ENCODE data around the gene TRIP10. TPM values are rescaled to one million over a fixed set of nuclear protein-coding genes. Genes with fewer than 3 reads are reported as not detected.
"Not testable (repeated sequence)": the region's sequence is repeated elsewhere in the genome, so short reads cannot be mapped to it uniquely, and the experiment has no call there.

TRIP10 gene
- total and polyA plus RNA-seq, 9 donors = 35.5 to 63.8 (median 55.5) TPM

DNA sequence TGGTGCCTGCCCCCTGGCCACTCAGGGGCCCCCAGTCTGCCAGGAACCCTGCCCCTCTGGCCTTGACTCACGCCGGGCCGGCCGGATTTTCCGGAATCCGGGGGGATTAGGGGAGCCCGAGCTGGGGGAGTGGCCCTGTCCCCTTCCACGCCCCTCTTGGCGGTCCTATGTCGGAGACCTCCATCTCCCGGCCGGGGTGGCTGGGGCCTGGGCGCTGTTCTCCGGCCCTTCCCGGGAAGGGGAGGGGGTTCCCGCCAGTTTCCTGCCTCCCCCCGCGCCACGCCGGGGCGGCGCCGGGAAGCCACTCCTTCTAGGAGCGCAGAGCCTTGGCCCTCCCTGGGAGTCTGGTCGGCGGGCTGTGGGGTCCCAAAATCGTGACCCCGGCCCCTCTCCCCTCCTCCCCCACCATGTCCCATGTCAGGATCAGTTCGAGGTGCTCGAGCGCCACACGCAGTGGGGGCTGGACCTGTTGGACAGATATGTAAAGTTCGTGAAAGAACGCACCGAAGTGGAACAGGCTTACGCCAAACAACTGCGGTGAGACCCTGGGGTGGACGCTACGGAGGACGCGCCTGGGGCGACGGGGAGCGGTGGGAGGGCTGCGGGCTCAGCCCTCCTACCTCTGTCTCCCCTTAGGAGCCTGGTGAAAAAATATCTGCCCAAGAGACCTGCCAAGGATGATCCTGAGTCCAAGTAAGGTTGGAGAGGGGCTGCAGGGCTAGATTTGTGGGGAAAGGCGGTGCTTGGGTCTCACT, 1.3 kb downstream of the TRIP10 start:
- peak overlapping the region; percentile 93 for H3K4me3 ChIP-seq (ENCODE audit: low read length)
- under 1% methylated on average over 24 of the region's 46 CpGs for WGBS (ENCODE audit: insufficient coverage)
- H3K27ac ChIP-seq (ENCODE audit: low read length) = peak overlapping the region; percentile 93
- no peaks in the 10 kb centered on the region for H3K27me3 ChIP-seq (ENCODE audit: control insufficient read depth, insufficient read depth, low read length)
- no peaks in the 10 kb centered on the region for H3K9me3 ChIP-seq (replicated peaks; ENCODE audit: control insufficient read depth, low read depth, low read length)
- peaks cover 70% of the 10 kb centered on the region for H3K4me1 ChIP-seq (ENCODE audit: control insufficient read depth, insufficient read depth, low read length)
- H3K36me3 ChIP-seq (ENCODE audit: control insufficient read depth, insufficient read depth, low read length) = peaks cover 33% of the 10 kb centered on the region
- DNase-seq = peak; percentile 90

- Histone ChIP-seq H3K4me3 (ENCODE audit: low read length) (no peak overlapping the region), H3K4me1 (ENCODE audit: control insufficient read depth, insufficient read depth, low read length) (peaks cover 58% of the 10 kb centered on the region), H3K36me3 (ENCODE audit: control insufficient read depth, insufficient read depth, low read length) (peaks cover 52% of the 10 kb centered on the region), H3K27me3 (ENCODE audit: control insufficient read depth, insufficient read depth, low read length) (no peaks in the 10 kb centered on the region), H3K9me3 (replicated peaks; ENCODE audit: control insufficient read depth, low read depth, low read length) (peaks cover 5% of the 10 kb centered on the region), H3K27ac (ENCODE audit: low read length) (peak overlapping the region; percentile 20)
- WGBS (ENCODE audit: insufficient coverage) = 53% methylated on average over 2 of the region's 7 CpGs
- DNase-seq = no peak
These were observed 3.6 kb downstream of the TRIP10 start for GRCh38 chr19:6743066-6743465.

DNA sequence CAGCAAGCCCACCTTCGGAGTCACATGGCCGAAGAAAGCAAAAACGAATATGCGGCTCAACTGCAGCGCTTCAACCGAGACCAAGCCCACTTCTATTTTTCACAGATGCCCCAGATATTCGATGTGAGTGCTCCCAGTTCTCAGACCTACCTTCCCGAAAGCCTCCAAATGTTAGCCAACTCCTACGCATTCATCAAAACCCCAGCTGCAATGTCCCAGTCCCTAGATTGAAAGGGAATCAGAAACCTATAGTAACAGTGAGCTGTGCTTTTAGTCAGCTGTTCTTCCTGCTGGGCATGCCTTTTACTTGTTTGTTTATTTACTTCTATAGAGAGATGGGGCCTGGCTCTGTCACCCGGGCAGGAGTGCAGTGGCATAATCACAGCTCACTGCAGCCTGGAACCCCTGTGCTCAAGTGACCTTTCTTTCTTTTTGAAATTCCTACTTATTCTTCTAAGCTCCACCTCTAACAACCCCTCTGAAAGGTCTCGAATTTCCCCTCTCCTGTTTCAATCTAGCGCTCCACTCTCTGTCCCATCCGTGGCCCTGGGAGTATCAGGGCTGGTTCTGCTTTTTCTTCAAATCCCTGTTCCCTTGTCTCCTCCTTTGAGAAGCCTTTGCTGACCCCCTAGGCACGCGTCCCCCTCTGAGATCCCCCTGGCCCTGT, 4.4 kb downstream of the TRIP10 start:
- Histone ChIP-seq H3K4me1 (ENCODE audit: control insufficient read depth, insufficient read depth, low read length) (peaks cover 50% of the 10 kb centered on the region), H3K36me3 (ENCODE audit: control insufficient read depth, insufficient read depth, low read length) (peaks cover 59% of the 10 kb centered on the region), H3K27me3 (ENCODE audit: control insufficient read depth, insufficient read depth, low read length) (no peaks in the 10 kb centered on the region), H3K27ac (ENCODE audit: low read length) (peak overlapping the region; percentile 78), H3K9me3 (replicated peaks; ENCODE audit: control insufficient read depth, low read depth, low read length) (peaks cover 5% of the 10 kb centered on the region), H3K4me3 (ENCODE audit: low read length) (no peak overlapping the region)
- 76% methylated on average over 13 of the region's 15 CpGs for WGBS (ENCODE audit: insufficient coverage)
- no peak for DNase-seq

GRCh38 chr19:6744381-6745301, 5.2 kb downstream of the TRIP10 start:
- Histone ChIP-seq H3K4me3 (ENCODE audit: low read length) (no peak overlapping the region), H3K36me3 (ENCODE audit: control insufficient read depth, insufficient read depth, low read length) (peaks cover 67% of the 10 kb centered on the region), H3K27me3 (ENCODE audit: control insufficient read depth, insufficient read depth, low read length) (no peaks in the 10 kb centered on the region), H3K27ac (ENCODE audit: low read length) (peak overlapping the region; percentile 78), H3K9me3 (replicated peaks; ENCODE audit: control insufficient read depth, low read depth, low read length) (peaks cover 5% of the 10 kb centered on the region), H3K4me1 (ENCODE audit: control insufficient read depth, insufficient read depth, low read length) (peaks cover 45% of the 10 kb centered on the region)
- peak; percentile 95 for DNase-seq
- 22% methylated on average over 32 of the region's 41 CpGs for WGBS (ENCODE audit: insufficient coverage)

- Histone ChIP-seq H3K9me3 (replicated peaks; ENCODE audit: control insufficient read depth, low read depth, low read length) (peaks cover 5% of the 10 kb centered on the region), H3K27ac (ENCODE audit: low read length) (no peak overlapping the region), H3K4me1 (ENCODE audit: control insufficient read depth, insufficient read depth, low read length) (peaks cover 34% of the 10 kb centered on the region), H3K4me3 (ENCODE audit: low read length) (no peak overlapping the region), H3K27me3 (ENCODE audit: control insufficient read depth, insufficient read depth, low read length) (no peaks in the 10 kb centered on the region), H3K36me3 (ENCODE audit: control insufficient read depth, insufficient read depth, low read length) (peaks cover 78% of the 10 kb centered on the region)
- WGBS (ENCODE audit: insufficient coverage) = 97% methylated on average over 15 of the region's 24 CpGs
- DNase-seq = no peak
These were observed 6.5 kb downstream of the TRIP10 start for GRCh38 chr19:6745965-6746364.

DNA sequence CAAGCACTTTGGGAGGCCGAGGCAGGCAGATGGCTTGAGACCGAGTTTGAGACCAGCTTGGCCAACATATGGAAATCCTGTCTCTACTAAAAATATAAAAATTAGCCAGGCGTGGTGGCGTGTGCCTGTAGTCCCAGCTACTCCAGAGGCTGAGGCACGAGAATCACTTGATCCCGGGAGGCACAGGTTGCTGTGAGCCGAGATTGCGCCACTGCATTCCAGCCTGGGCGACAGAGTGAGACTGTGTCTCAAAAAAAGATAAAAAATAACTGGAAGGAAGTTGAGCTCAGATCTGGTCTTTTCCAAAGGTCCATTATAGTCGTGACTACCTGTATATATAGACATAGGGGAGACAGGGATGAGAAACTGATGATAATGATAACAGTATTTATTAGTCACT, 9.1 kb downstream of the TRIP10 start:
- not testable (repeated sequence) for H3K27me3 ChIP-seq (ENCODE audit: control insufficient read depth, insufficient read depth, low read length); H3K27ac ChIP-seq (ENCODE audit: low read length); DNase-seq; H3K9me3 ChIP-seq (replicated peaks; ENCODE audit: control insufficient read depth, low read depth, low read length); H3K4me3 ChIP-seq (ENCODE audit: low read length)
- Histone ChIP-seq H3K4me1 (ENCODE audit: control insufficient read depth, insufficient read depth, low read length) (peaks cover 27% of the 10 kb centered on the region), H3K36me3 (ENCODE audit: control insufficient read depth, insufficient read depth, low read length) (peaks cover 75% of the 10 kb centered on the region)
- 90% methylated on average over 4 of the region's 10 CpGs for WGBS (ENCODE audit: insufficient coverage)

DNA sequence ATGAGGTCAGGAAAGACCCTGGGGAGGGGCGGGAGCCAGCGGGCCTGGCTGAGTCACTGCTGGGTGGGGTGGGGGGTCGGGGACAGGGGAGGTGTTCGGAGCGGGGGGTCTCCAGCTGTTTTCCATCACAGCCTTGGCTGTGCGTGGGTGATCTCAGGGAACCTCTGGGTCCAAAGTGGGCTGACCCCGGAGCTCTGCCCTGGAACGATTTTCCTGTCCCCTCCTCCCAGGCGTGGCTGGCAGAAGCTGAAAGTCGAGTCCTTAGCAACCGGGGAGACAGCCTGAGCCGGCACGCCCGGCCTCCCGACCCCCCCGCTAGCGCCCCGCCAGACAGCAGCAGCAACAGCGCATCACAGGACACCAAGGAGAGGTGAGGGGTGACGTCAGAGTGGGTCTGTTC, 10.6 kb downstream of the TRIP10 start:
- Histone ChIP-seq H3K4me3 (ENCODE audit: low read length) (no peak overlapping the region), H3K36me3 (ENCODE audit: control insufficient read depth, insufficient read depth, low read length) (peaks cover 62% of the 10 kb centered on the region), H3K27ac (ENCODE audit: low read length) (peak overlapping the region; percentile 47), H3K9me3 (replicated peaks; ENCODE audit: control insufficient read depth, low read depth, low read length) (peaks cover 5% of the 10 kb centered on the region), H3K27me3 (ENCODE audit: control insufficient read depth, insufficient read depth, low read length) (no peaks in the 10 kb centered on the region), H3K4me1 (ENCODE audit: control insufficient read depth, insufficient read depth, low read length) (peaks cover 18% of the 10 kb centered on the region)
- DNase-seq = peak; percentile 85
- 44% methylated on average over 12 of the region's 20 CpGs for WGBS (ENCODE audit: insufficient coverage)

DNA sequence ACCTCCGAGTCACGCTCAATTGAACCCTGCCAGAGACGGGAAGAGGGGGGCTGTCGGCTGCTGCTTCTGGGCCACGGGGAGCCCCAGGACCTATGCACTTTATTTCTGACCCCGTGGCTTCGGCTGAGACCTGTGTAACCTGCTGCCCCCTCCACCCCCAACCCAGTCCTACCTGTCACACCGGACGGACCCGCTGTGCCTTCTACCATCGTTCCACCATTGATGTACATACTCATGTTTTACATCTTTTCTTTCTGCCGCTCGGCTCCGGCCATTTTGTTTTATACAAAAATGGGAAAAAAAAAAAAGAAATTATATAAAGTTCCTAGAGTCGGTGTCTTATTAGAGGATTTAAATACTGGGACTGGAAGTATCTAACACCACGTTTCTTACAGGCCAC, 11.7 kb downstream of the TRIP10 start:
- WGBS (ENCODE audit: insufficient coverage) = 92% methylated on average over 8 of the region's 16 CpGs
- H3K4me1 ChIP-seq (ENCODE audit: control insufficient read depth, insufficient read depth, low read length) = peaks cover 11% of the 10 kb centered on the region
- no peak for DNase-seq
- H3K36me3 ChIP-seq (ENCODE audit: control insufficient read depth, insufficient read depth, low read length) = peaks cover 55% of the 10 kb centered on the region
- H3K4me3 ChIP-seq (ENCODE audit: low read length) = no peak overlapping the region
- H3K27me3 ChIP-seq (ENCODE audit: control insufficient read depth, insufficient read depth, low read length) = no peaks in the 10 kb centered on the region
- no peak overlapping the region for H3K27ac ChIP-seq (ENCODE audit: low read length)
- peaks cover 5% of the 10 kb centered on the region for H3K9me3 ChIP-seq (replicated peaks; ENCODE audit: control insufficient read depth, low read depth, low read length)

DNA sequence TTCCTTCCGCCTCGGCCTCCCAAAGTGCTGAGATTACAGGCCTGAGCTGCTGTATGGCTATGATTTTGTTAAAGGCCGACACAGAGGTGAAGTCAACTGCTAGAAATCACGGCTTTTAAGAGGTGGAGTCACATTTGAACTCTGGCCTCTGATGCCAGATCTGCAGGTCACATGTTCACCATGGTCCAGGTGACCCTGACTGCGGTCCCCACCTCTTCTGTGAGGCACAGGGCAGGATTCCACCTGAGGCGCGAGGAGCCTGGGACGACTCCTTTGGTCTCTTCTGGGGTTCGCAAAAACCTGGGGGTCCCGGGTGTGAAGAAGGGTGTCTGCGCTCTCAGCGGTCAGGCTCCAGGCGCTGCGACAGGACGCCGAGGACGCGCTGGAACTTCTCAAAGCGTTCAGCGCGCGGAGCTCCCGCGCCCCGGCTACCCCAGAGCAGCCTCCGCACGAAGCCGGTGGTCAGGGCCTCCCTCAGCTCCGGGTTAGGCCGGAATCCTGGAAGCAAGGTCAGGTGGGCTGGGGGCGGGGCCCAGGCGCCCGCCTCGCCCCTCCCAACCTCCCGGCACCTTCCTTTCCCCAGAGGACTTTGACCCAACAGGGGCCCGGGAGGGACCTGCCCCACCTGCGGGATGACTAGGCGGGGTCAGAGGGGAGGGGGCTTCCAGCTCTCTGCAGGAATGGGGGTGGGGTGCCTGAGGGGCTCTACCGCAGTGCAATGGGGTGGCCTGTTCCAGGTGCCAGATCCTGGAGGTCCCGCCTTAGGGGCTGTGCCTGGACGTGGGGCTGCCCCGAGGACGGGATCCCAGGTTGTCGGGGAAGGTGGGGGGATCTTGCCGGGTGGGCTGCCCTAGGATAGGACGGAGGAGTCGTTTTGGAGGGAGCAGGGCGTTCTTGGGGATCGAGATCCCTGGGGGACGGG, 13.0 kb downstream of the TRIP10 start:
- Histone ChIP-seq H3K4me1 (ENCODE audit: control insufficient read depth, insufficient read depth, low read length) (peaks cover 11% of the 10 kb centered on the region), H3K27me3 (ENCODE audit: control insufficient read depth, insufficient read depth, low read length) (no peaks in the 10 kb centered on the region), H3K4me3 (ENCODE audit: low read length) (no peak overlapping the region), H3K36me3 (ENCODE audit: control insufficient read depth, insufficient read depth, low read length) (peaks cover 42% of the 10 kb centered on the region), H3K9me3 (replicated peaks; ENCODE audit: control insufficient read depth, low read depth, low read length) (no peaks in the 10 kb centered on the region), H3K27ac (ENCODE audit: low read length) (no peak overlapping the region)
- WGBS (ENCODE audit: insufficient coverage) = 41% methylated on average over 41 of the region's 50 CpGs
- DNase-seq = no peak

Measured in muscle of leg (tissue), 11 donors.